Activated CD8-positive, alpha-beta memory T cell treated with anti-CD3 and anti-CD28 coated beads for 48 hours (primary cell): Measurements from ENCODE around the gene MACROD2.

Experiments used
- DNase-seq, 3 experiments: peaks; one replicate each; pipeline ENCODE4 v3.0.0-alpha.2; 2020; ENCODE audit warnings: low read depth in 2 of 3, low spot score in 2 of 3

Gene MACROD2

GRCh38 chr20:14845199-14846160 lies 850.2 kb downstream of the MACROD2 start:
- DNase-seq: no peak

DNA sequence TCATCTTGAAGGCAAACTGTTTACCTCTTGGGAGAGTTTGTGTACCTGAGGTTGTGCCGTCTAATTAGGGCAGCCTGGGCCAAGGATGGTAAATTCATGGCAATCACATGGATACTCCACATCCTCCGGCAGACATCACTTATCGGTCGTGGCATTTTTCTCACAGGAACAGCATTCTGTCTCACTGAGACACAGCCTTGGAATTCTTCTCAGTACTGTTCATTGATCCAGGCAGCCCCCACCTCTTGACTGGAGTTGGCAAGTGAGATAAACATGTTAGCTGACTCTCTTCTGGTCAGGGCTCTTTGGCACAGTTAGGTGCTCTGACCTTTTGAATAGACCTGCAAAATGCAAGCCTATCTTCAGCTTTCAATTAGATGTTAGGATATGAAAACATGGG lies 853.5 kb downstream of the MACROD2 start:
- DNase-seq: no peak

GRCh38 chr20:14853079-14853478 lies 857.8 kb downstream of the MACROD2 start:
- DNase-seq: no peak

DNA sequence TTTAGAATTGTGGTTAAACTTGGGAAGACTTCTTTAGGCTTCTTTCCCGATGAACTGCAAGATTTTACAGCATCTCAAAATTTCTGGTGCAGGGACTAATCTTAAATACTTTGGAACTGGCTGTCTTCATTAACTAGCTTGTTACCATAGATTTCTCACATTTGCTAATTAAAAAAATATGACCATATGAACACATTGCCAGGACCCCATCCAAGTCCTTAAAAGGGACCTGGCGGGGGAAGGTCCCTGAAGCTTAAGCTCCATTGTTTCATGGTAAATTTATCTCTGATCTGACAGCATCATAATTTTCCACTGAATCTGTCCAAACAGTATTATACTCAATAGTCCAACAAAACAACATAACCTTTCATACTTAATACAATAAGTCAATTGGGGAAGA lies 859.9 kb downstream of the MACROD2 start:
- no peak for DNase-seq

GRCh38 chr20:14859627-14860026 lies 864.3 kb downstream of the MACROD2 start:
- no peak for DNase-seq

- no peak for DNase-seq
Observed at GRCh38 chr20:14860410-14860814, 865.1 kb downstream of the MACROD2 start.

DNA sequence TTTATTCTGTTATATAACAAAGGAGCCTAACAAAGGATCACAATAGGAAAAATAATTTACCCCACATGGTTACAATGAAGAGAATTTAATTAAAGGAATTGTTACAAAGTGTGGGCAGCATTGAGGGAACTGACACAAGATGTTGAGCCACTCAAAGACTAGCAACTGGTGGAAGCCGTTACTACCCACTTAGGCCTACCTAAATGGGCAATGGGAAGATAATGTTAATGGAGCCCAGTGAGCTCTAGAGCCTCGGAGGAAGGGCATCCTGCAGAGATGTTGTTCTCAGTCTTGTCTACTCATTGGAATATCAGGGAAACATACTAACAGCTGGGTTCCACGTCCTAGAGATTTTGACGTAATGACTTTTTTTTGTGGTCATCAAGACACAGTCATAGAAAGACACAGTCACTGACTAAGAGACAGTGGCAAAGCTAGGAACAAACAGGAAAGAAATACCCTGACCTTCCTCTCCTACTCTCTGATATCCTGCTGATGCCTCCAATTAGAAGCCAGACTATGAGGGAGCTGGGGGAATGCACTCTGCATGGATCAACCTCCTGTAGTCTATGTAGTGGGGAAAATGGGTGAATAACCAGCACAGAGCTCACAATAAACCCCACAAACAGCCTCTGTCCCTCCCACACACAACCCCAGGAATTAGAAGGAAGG lies 865.8 kb downstream of the MACROD2 start:
- DNase-seq: no peak

DNA sequence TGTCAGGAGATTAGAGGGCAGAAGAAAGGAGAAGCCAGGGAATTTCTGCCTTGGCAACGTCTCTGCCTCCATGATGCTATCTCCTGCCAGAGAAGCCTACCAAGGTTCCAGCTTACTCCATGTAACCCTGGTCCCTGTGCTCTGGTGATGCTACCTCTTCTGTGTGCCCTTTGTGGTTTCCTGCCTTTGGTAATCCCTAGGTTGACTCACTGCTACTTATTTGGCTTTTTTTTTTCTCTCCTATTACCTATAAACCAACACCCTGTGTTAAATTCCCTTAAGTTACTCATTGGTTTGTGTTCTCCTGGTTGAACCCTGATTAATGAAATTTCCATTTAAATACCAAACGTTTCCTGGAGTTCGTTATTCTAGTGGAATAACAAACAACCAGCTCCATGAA lies 869.9 kb downstream of the MACROD2 start:
- no peak for DNase-seq

DNA sequence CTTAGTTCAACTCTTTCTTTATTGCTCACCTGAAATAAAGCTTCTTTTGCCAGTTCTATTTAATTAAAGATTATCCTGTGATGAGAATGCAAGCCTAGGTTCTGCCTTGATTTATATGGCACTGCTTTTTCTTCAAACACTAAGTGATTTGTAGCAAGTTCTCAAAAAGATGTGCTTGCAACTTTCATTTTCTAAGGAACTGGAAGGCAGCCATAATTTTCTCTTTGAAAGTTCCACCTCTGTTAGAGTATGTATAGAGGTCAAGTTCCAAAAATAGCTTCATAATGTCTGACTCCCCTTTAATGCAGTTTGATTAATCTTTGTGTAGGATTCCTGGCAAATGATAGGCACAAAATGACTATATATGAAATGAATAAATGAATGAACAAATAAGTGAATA lies 870.4 kb downstream of the MACROD2 start:
- no peak for DNase-seq

DNA sequence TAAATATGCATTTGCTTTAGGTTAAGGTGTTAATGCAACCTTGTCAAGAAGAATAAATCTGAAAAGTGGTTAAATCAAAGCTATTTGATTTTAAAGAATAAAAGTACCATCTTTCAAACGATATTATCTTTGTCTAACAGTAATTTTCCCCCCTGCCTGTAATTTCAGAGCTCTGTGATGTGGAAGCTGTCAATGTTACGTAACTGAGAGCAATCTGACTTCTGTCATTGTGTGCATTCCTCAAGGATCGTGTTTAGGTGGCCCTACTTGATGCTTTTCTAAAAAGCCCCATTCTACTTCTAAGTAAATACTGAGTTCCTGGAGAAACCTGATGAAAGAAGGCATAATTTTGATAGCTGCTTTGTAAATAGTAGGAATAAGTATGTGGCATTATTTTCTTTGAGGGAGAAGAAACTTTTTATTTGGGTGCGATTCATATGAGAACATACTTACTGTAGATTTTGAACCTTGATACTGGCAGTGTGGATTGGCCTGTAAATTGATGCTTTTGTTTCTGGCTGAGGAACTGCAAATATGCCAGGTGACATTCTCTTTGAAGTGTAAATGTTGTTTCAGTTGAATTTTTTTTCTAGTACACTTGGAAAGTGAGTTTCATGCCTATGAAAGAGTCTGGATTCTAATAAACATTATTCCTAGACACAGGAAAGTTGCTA lies 871.7 kb downstream of the MACROD2 start:
- no peak for DNase-seq

DNA sequence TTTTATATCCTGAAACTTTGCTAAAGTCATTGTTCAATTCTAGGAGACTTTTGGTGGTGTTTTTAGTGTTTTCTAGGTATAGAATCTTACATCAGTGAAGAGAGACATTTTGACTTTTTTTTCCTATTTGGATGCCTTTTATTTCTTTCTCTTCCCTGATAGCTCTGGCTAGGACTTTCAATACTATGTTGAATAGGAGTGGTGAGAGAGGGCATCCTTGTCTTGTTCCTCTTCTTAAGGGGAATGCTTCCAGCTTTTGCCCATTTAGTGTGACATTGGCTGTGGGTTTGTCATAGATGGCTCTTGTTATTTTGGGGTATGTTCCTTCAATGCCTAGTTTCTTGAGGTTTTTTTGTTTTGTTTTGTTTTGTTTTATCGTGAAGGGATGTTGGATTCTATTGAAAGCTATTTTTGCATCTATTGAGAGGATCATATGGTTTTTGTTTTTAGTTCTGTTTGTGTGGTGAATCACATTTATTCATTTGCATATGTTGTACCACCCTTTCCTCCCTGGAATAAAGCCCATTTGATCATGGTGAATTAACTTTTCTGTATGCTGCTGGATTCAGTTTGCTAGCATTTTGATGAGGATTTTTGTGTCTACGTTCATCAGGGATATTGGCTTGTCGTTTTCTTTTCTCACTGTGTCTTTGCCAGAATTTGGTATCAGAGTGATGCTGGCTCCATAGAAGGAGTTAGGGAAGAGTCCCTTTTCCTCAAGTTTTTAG lies 882.1 kb downstream of the MACROD2 start:
- DNase-seq: no peak

- no peak for DNase-seq
Observed at GRCh38 chr20:14878676-14879019, 883.3 kb downstream of the MACROD2 start.

GRCh38 chr20:14879020-14879697 lies 883.8 kb downstream of the MACROD2 start:
- no peak for DNase-seq

DNA sequence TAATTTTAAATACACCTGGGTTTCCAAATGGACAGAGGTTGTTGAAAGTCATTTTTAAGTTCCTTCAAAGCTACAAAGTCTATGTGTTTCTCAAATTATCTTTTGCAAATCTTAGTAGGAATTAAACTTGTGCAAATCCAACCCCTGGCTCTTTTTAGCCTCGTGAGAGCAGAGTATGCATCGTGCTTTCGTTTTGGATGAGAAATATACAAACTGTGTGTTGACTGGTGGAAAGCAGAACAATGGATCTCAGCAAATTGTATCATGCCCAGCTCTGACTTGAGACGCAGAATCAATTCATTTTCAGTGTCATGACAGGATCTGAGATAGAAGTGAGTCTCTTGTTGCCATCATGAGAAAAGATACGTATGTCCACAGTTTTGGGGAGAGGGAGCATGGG lies 884.5 kb downstream of the MACROD2 start:
- DNase-seq: no peak

DNA sequence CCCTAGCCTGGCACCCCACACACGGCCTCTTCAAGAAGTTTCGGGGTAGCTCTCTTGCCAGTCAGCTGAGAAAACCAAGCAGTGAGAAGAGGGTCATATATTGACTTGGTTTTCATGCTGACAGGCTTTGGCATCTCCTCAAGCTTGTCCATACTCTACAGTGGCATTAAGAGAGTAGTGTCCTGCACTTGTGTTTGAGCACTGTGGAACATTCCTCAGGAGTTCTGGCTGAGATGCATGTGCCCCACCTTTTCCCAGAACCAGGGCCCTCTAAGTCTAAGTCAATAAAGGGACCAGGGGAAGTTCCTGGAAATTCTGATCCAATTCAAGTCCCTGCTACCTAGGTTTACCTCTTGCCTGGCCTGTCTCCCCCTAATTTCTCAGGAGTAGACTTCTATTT lies 886.2 kb downstream of the MACROD2 start:
- DNase-seq: no peak

GRCh38 chr20:14882157-14882556 lies 886.8 kb downstream of the MACROD2 start:
- no peak for DNase-seq

GRCh38 chr20:14882846-14883245 lies 887.5 kb downstream of the MACROD2 start:
- no peak for DNase-seq

- no peak for DNase-seq
Observed at GRCh38 chr20:14883324-14883723, 888.0 kb downstream of the MACROD2 start.

DNA sequence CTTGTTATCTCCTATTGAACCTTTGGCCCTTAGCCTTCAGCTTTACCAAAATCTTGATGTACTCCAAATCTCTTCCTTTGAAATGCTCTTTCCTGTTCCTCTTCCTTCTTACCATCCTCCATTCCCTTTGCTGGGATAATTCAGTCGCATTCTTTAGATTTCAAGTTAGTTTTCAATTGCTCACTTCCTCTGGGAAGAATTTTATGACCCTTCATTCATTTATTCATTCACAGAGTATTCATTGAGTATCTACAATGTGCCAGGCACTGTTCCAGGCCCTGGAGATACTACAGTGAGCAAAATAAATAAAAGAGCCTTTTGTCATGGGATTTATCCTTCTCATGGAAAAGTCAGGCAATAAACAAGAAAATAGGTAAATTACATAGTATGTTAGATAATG lies 890.3 kb downstream of the MACROD2 start:
- no peak for DNase-seq

DNA sequence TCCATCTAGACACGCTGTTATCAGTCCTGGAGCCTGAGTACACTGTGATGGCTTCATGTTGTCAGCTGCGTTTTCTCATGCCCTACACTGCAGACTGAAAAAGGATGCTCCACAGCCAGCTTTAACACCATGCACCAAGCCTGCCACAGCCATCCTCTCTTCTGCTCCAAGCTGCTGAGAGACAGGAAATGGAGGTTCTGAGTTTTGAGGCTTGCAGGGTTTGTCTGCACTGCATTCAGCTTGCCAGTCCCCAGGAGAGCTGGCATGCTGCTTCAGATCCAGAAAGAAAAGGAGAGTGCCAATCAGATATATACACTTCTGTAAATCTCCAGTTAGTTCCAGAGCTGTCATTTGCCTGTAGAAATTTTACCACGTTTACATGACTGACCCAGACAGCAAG lies 892.8 kb downstream of the MACROD2 start:
- no peak for DNase-seq
